ENCODE data around the gene SPINK4.

SPINK4 gene

DNA sequence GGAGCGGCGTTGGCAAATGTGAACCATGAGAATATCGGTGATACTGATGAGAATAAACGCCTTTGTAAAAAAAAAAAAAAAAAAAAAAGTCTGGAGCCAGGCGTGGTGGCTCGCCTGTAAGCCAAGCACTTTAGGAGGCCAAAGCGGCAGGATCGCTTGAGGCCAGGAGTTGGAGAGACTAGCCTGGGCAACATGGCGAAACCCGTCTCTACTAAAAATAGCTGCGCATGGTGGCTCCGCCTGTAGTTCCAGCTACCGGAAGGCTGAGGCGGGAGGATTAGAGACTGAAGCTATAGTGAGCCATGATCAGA, 49.9 kb downstream of the SPINK4 start:
- Histone ChIP-seq H3K36me3 (ENCODE audit: control insufficient read depth, insufficient read depth, low read length) (peaks cover under 1% of the 10 kb centered on the region), H3K27me3 (ENCODE audit: control insufficient read depth, insufficient read depth, low read length, poor library complexity, severe bottlenecking) (no peaks in the 10 kb centered on the region), H3K4me1 (ENCODE audit: control insufficient read depth, insufficient read depth, low read length) (peaks cover 5% of the 10 kb centered on the region), H3K27ac (ENCODE audit: insufficient read depth, low read depth, low read length, poor library complexity, severe bottlenecking) (peak overlapping the region; percentile 93), H3K9me3 (ENCODE audit: control insufficient read depth, low read length) (no peaks in the 10 kb centered on the region), H3K4me3 (ENCODE audit: insufficient read depth, low read depth, low read length) (peak overlapping the region; percentile 99)
- WGBS, 2 experiments: 3 to 4% methylated on average over 14 of the region's 14 CpGs

DNA sequence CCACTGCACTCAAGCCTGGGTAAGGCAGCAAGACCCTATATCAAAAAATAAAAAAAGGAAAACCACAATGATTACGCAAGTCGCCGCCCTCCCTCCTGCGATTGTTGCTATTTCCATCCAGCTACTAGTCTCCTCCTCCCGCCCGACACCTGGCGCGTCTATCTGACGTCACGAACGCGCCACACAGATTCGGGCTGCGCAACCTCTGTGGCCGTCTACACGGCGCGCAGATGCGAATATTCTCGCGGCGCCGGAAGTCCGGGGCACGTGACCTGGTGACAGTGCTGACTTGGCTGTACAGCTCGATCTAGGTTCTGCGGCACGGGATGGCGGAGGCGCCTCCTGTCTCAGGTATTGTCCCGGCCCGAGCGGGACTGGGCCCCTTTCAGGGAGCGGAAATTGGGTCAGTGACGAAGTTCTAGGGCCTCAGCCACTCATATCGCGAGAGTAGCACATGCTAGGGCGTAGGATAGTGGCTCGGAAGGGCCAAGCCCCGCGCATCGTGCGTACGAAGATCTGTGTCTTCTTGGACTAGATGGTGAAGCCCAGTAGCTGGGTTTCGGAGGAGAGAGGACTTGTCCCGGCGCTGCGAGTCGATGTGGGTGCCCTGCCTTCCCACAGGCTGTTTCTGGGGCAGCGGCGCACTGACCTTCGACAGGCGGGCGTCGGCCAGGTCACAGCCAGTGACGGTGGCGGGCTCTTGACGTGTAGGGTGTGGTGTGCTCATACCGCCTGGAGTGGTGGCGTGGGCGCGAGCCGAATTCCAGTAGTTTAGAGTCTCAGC, 50.5 kb downstream of the SPINK4 start, which contains the start of gene NFX1:
Gene NFX1, plus strand, starts transcription at position 270 of the 784 bp plus-strand sequence. Its CDS starts 57 bp downstream, at position 327.
- peaks cover 4% of the 10 kb centered on the region for H3K36me3 ChIP-seq (ENCODE audit: control insufficient read depth, insufficient read depth, low read length)
- no peaks in the 10 kb centered on the region for H3K27me3 ChIP-seq (ENCODE audit: control insufficient read depth, insufficient read depth, low read length, poor library complexity, severe bottlenecking)
- no peaks in the 10 kb centered on the region for H3K9me3 ChIP-seq (ENCODE audit: control insufficient read depth, low read length)
- peaks cover 5% of the 10 kb centered on the region for H3K4me1 ChIP-seq (ENCODE audit: control insufficient read depth, insufficient read depth, low read length)
- WGBS, 2 experiments: 0% methylated on average over 63 of the region's 63 CpGs
- H3K27ac ChIP-seq (ENCODE audit: insufficient read depth, low read depth, low read length, poor library complexity, severe bottlenecking): peak within 1 kb of the TSS; percentile 93
- H3K4me3 ChIP-seq (ENCODE audit: insufficient read depth, low read depth, low read length): peak within 1 kb of the TSS; percentile 99

DNA sequence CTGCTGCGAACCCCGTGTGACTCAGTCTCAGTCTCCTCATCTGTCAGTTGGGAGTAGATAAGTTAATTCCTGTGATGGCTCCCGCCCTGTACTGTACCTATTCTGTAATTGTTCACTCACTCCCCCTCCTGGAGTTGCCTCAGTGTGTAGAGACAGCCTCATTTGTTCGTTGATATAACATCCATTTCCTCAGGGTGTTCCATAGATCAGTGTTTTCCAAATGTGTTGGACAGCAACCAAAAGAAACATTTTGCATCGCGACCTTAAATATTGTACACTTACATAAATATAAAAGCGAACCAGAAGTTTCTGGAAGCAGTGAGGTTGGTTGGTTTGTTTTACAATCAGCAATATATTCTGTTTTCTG, 51.0 kb downstream of the SPINK4 start:
- Histone ChIP-seq H3K4me3 (ENCODE audit: insufficient read depth, low read depth, low read length) (peak overlapping the region; percentile 99), H3K27ac (ENCODE audit: insufficient read depth, low read depth, low read length, poor library complexity, severe bottlenecking) (no peak overlapping the region), H3K9me3 (ENCODE audit: control insufficient read depth, low read length) (no peaks in the 10 kb centered on the region), H3K4me1 (ENCODE audit: control insufficient read depth, insufficient read depth, low read length) (peaks cover 5% of the 10 kb centered on the region), H3K27me3 (ENCODE audit: control insufficient read depth, insufficient read depth, low read length, poor library complexity, severe bottlenecking) (no peaks in the 10 kb centered on the region), H3K36me3 (ENCODE audit: control insufficient read depth, insufficient read depth, low read length) (peaks cover 4% of the 10 kb centered on the region)
- WGBS, 2 experiments: 10 to 40% methylated on average over 4 to 7 of the region's 7 CpGs

DNA sequence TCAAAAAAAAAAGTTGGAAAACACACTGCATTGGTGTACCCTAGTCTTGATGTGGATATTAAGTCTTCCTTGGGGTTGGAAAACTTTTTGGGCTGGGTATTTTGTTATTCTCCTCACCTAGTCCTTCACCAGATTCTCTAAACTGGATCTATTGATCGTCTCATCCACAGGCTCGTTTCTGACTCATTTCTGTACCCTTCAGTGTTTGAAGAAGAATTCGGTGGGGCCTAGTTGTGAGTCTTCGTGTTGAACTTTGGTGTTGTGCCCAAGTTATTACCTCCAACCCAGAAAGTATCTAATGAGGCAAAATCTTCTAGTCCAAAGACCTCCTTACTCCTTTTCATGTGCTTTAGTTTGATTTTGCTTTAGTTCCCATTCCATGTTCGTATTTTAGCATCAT, 51.9 kb downstream of the SPINK4 start:
- Histone ChIP-seq H3K36me3 (ENCODE audit: control insufficient read depth, insufficient read depth, low read length) (peaks cover 7% of the 10 kb centered on the region), H3K27ac (ENCODE audit: insufficient read depth, low read depth, low read length, poor library complexity, severe bottlenecking) (no peak overlapping the region)
- 98 to 99% methylated on average over 5 of the region's 5 CpGs for WGBS, 2 experiments

DNA sequence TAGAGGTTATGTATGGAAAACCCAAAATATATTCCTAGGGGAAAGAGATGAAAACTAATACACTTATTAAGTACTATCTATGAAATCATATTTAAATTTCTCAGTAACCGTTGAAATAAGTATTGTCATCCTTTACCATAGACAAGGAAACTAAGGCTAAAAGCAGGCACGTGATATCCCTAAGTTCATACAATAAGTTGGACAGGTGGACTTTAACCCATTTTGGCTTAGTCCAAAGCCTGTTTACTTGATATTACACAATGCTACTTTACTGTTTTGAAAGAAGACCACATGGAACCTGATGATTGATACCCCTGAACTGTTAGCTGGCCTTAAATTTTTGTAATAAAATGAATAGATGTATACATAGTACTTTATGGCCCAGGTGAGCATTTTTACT, 53.8 kb downstream of the SPINK4 start:
- peaks cover 7% of the 10 kb centered on the region for H3K36me3 ChIP-seq (ENCODE audit: control insufficient read depth, insufficient read depth, low read length)
- WGBS, 2 experiments: 94 to 100% methylated on average over 2 of the region's 2 CpGs

More for the DNA sequence above, 51.9 kb downstream of the SPINK4 start:
- Histone ChIP-seq H3K27me3 (ENCODE audit: control insufficient read depth, insufficient read depth, low read length, poor library complexity, severe bottlenecking) (no peaks in the 10 kb centered on the region), H3K4me3 (ENCODE audit: insufficient read depth, low read depth, low read length) (no peak overlapping the region), H3K4me1 (ENCODE audit: control insufficient read depth, insufficient read depth, low read length) (peaks cover 5% of the 10 kb centered on the region), H3K9me3 (ENCODE audit: control insufficient read depth, low read length) (no peaks in the 10 kb centered on the region)

DNA sequence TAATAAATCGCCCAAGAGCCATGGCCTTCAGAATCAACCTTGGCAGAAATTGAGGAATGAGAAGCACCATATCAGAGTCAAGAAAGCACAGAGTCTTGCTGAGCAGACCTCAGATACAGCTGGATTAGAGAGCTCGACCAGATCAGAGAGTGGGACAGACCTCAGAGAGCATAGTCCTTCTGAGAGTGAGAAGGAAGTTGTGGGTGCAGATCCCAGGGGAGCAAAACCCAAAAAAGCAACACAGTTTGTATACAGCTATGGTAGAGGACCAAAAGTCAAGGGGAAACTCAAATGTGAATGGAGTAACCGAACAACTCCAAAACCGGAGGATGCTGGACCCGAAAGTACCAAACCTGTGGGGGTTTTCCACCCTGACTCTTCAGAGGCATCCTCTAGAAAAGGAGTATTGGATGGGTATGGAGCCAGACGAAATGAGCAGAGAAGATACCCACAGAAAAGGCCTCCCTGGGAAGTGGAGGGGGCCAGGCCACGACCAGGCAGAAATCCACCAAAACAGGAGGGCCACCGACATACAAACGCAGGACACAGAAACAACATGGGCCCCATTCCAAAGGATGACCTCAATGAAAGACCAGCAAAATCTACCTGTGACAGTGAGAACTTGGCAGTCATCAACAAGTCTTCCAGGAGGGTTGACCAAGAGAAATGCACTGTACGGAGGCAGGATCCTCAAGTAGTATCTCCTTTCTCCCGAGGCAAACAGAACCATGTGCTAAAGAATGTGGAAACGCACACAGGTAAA, 54.9 kb downstream of the SPINK4 start:
- no peaks in the 10 kb centered on the region for H3K27me3 ChIP-seq (ENCODE audit: control insufficient read depth, insufficient read depth, low read length, poor library complexity, severe bottlenecking)
- 92 to 94% methylated on average over 11 to 12 of the region's 12 CpGs for WGBS, 2 experiments

More for the DNA sequence above, 53.8 kb downstream of the SPINK4 start:
- Histone ChIP-seq H3K4me1 (ENCODE audit: control insufficient read depth, insufficient read depth, low read length) (peaks cover 5% of the 10 kb centered on the region), H3K4me3 (ENCODE audit: insufficient read depth, low read depth, low read length) (no peak overlapping the region), H3K27ac (ENCODE audit: insufficient read depth, low read depth, low read length, poor library complexity, severe bottlenecking) (no peak overlapping the region), H3K27me3 (ENCODE audit: control insufficient read depth, insufficient read depth, low read length, poor library complexity, severe bottlenecking) (no peaks in the 10 kb centered on the region), H3K9me3 (ENCODE audit: control insufficient read depth, low read length) (no peaks in the 10 kb centered on the region)

DNA sequence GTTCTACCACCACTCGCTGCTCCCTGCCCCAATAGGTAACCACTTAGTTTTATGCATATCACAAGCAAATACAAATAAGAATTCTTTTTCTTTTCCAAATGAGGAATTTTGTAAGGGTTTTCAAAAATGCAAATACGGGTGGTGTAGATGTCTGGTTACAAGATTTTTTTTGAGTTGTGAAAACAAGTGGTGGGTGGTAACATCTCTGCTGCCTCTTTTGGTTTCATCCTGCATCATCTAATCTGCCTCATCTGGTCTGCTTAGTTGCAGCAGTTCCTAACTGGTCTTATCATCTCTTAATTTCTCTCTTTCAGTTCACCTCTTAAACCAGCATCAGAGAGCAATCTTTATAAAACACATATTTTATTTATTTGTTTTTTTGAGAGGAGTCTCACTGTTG, 55.6 kb downstream of the SPINK4 start:
- Histone ChIP-seq H3K27me3 (ENCODE audit: control insufficient read depth, insufficient read depth, low read length, poor library complexity, severe bottlenecking) (no peaks in the 10 kb centered on the region), H3K9me3 (ENCODE audit: control insufficient read depth, low read length) (no peaks in the 10 kb centered on the region), H3K36me3 (ENCODE audit: control insufficient read depth, insufficient read depth, low read length) (peaks cover 7% of the 10 kb centered on the region), H3K27ac (ENCODE audit: insufficient read depth, low read depth, low read length, poor library complexity, severe bottlenecking) (no peak overlapping the region), H3K4me1 (ENCODE audit: control insufficient read depth, insufficient read depth, low read length) (peaks cover 5% of the 10 kb centered on the region), H3K4me3 (ENCODE audit: insufficient read depth, low read depth, low read length) (no peak overlapping the region)
- WGBS, 2 experiments: 100% methylated on average over 2 of the region's 2 CpGs

More for the DNA sequence above, 54.9 kb downstream of the SPINK4 start:
- Histone ChIP-seq H3K4me1 (ENCODE audit: control insufficient read depth, insufficient read depth, low read length) (peaks cover 5% of the 10 kb centered on the region), H3K4me3 (ENCODE audit: insufficient read depth, low read depth, low read length) (no peak overlapping the region), H3K27ac (ENCODE audit: insufficient read depth, low read depth, low read length, poor library complexity, severe bottlenecking) (no peak overlapping the region), H3K36me3 (ENCODE audit: control insufficient read depth, insufficient read depth, low read length) (peaks cover 7% of the 10 kb centered on the region), H3K9me3 (ENCODE audit: control insufficient read depth, low read length) (no peaks in the 10 kb centered on the region)

DNA sequence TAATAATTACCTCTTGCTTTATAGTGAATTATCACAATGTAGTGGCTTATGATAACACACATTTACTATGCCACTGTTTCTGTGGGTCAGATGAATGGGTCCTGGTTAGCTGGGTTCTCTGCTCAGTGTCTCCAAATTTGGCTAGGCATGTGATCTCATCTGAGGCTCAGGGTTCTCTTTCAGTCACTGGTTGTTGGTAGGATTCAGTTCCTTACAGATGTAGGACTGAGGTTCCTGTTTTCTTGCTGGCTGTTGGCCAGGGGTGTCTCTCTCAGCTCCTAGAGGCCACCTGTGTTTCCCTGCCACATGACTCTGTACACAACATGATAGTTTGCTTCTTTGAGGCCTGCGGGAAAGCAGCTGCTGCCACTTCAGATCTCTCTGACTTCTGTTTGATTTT, 57.5 kb downstream of the SPINK4 start:
- no peak overlapping the region for H3K4me3 ChIP-seq (ENCODE audit: insufficient read depth, low read depth, low read length)
- H3K4me1 ChIP-seq (ENCODE audit: control insufficient read depth, insufficient read depth, low read length): no peaks in the 10 kb centered on the region
- peaks cover 15% of the 10 kb centered on the region for H3K36me3 ChIP-seq (ENCODE audit: control insufficient read depth, insufficient read depth, low read length)
- WGBS, 2 experiments: 92 to 100% methylated on average over 1 of the region's 1 CpG
- no peaks in the 10 kb centered on the region for H3K9me3 ChIP-seq (ENCODE audit: control insufficient read depth, low read length)
- H3K27ac ChIP-seq (ENCODE audit: insufficient read depth, low read depth, low read length, poor library complexity, severe bottlenecking): no peak overlapping the region
- H3K27me3 ChIP-seq (ENCODE audit: control insufficient read depth, insufficient read depth, low read length, poor library complexity, severe bottlenecking): no peaks in the 10 kb centered on the region

Measured in ectodermal cell (in vitro differentiated cells).